ENCODE data around the gene MARCO.

Gene MARCO

GRCh38 chr2:119011910-119012209, 69.9 kb downstream of the MARCO start:
- Histone ChIP-seq H3K4me3 (ENCODE audit: insufficient read length, low read depth) (no peak overlapping the region), H3K27me3 (ENCODE audit: insufficient read depth, insufficient read length) (peaks cover 30% of the 10 kb centered on the region), H3K4me1 (ENCODE audit: insufficient read depth, insufficient read length) (no peaks in the 10 kb centered on the region), H3K9ac (ENCODE audit: insufficient read length, low read depth) (no peak overlapping the region), H3K9me3 (ENCODE audit: insufficient read depth, low read length) (peaks cover 11% of the 10 kb centered on the region; the same call in 1 of the 2 replicates), H3K36me3 (ENCODE audit: insufficient read depth, insufficient read length, low read length) (no peaks in the 10 kb centered on the region)
- no peak for DNase-seq (ENCODE audit: low read depth, low spot score)
- no peak for TF ChIP-seq ZNF274 (IDR thresholded peaks at IDR 0.05; ENCODE audit: low read depth, low read length)

- peaks cover 8% of the 10 kb centered on the region; the same call in 1 of the 2 replicates for H3K9me3 ChIP-seq (ENCODE audit: insufficient read depth, low read length)
- no peaks in the 10 kb centered on the region for H3K36me3 ChIP-seq (ENCODE audit: insufficient read depth, insufficient read length, low read length)
- TF ChIP-seq YY1 (IDR thresholded peaks at IDR 0.05; ENCODE audit: insufficient read depth, insufficient read length) (no peak), ZNF274 (IDR thresholded peaks at IDR 0.05; ENCODE audit: low read depth, low read length) (no peak), SUZ12 (IDR thresholded peaks at IDR 0.05; ENCODE audit: extremely low read depth, insufficient read depth, insufficient read length) (no peak)
- H3K4me1 ChIP-seq (ENCODE audit: insufficient read depth, insufficient read length): no peaks in the 10 kb centered on the region
- H3K4me3 ChIP-seq (ENCODE audit: insufficient read length, low read depth): no peak overlapping the region
- peaks cover 30% of the 10 kb centered on the region for H3K27me3 ChIP-seq (ENCODE audit: insufficient read depth, insufficient read length)
- H3K9ac ChIP-seq (ENCODE audit: insufficient read length, low read depth): no peak overlapping the region
- DNase-seq (ENCODE audit: low read depth, low spot score): no peak
Measured at GRCh38 chr2:119012345-119013301, 70.6 kb downstream of the MARCO start.

GRCh38 chr2:119013671-119014070, 71.7 kb downstream of the MARCO start:
- H3K27me3 ChIP-seq (ENCODE audit: insufficient read depth, insufficient read length): peaks cover 30% of the 10 kb centered on the region
- no peaks in the 10 kb centered on the region for H3K4me1 ChIP-seq (ENCODE audit: insufficient read depth, insufficient read length)
- TF ChIP-seq SUZ12 (IDR thresholded peaks at IDR 0.05; ENCODE audit: extremely low read depth, insufficient read depth, insufficient read length) (no peak), YY1 (IDR thresholded peaks at IDR 0.05; ENCODE audit: insufficient read depth, insufficient read length) (no peak), ZNF274 (IDR thresholded peaks at IDR 0.05; ENCODE audit: low read depth, low read length) (no peak)

DNA sequence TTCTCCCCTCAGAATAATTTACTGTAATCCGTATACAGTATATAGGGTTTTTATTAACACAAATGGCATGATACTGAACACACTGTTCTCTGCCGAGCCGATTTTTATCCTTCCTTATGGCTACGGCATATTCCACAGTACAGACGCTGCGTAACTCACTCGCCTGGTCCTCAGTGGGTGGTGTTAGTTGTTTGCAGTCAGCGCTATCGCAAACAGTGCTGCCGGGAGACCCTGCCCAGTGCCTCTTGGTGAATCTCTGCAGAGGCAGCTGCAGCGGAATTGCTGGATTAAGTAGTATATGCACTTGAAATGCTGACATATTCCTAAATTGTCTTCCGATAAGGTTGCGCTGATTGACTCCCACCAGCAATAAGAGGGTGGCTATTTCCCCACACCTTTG, 73.9 kb downstream of the MARCO start:
- DNase-seq (ENCODE audit: low read depth, low spot score): no peak
- H3K27me3 ChIP-seq (ENCODE audit: insufficient read depth, insufficient read length): peaks cover 17% of the 10 kb centered on the region
- H3K9me3 ChIP-seq (ENCODE audit: insufficient read depth, low read length): no peaks in the 10 kb centered on the region
- H3K4me1 ChIP-seq (ENCODE audit: insufficient read depth, insufficient read length): no peaks in the 10 kb centered on the region
- TF ChIP-seq ZNF274 (IDR thresholded peaks at IDR 0.05; ENCODE audit: low read depth, low read length): no peak
- no peak for TF ChIP-seq YY1 (IDR thresholded peaks at IDR 0.05; ENCODE audit: insufficient read depth, insufficient read length)
- TF ChIP-seq SUZ12 (IDR thresholded peaks at IDR 0.05; ENCODE audit: extremely low read depth, insufficient read depth, insufficient read length): no peak
- no peaks in the 10 kb centered on the region for H3K36me3 ChIP-seq (ENCODE audit: insufficient read depth, insufficient read length, low read length)
- no peak overlapping the region for H3K4me3 ChIP-seq (ENCODE audit: insufficient read length, low read depth)
- H3K9ac ChIP-seq (ENCODE audit: insufficient read length, low read depth): no peak overlapping the region

More at GRCh38 chr2:119013671-119014070, 71.7 kb downstream of the MARCO start:
- DNase-seq (ENCODE audit: low read depth, low spot score): no peak
- Histone ChIP-seq H3K36me3 (ENCODE audit: insufficient read depth, insufficient read length, low read length) (no peaks in the 10 kb centered on the region), H3K9ac (ENCODE audit: insufficient read length, low read depth) (no peak overlapping the region), H3K9me3 (ENCODE audit: insufficient read depth, low read length) (no peaks in the 10 kb centered on the region), H3K4me3 (ENCODE audit: insufficient read length, low read depth) (no peak overlapping the region)

GRCh38 chr2:119019521-119019920, 77.5 kb downstream of the MARCO start:
- H3K4me3 ChIP-seq (ENCODE audit: insufficient read length, low read depth): no peak overlapping the region
- no peaks in the 10 kb centered on the region for H3K4me1 ChIP-seq (ENCODE audit: insufficient read depth, insufficient read length)
- no peak for DNase-seq (ENCODE audit: low read depth, low spot score)
- no peak overlapping the region for H3K9ac ChIP-seq (ENCODE audit: insufficient read length, low read depth)
- no peaks in the 10 kb centered on the region for H3K36me3 ChIP-seq (ENCODE audit: insufficient read depth, insufficient read length, low read length)
- H3K27me3 ChIP-seq (ENCODE audit: insufficient read depth, insufficient read length): no peaks in the 10 kb centered on the region
- no peaks in the 10 kb centered on the region for H3K9me3 ChIP-seq (ENCODE audit: insufficient read depth, low read length)
- no peak for TF ChIP-seq ZNF274 (IDR thresholded peaks at IDR 0.05; ENCODE audit: low read depth, low read length)
- TF ChIP-seq SUZ12 (IDR thresholded peaks at IDR 0.05; ENCODE audit: extremely low read depth, insufficient read depth, insufficient read length): no peak

DNA sequence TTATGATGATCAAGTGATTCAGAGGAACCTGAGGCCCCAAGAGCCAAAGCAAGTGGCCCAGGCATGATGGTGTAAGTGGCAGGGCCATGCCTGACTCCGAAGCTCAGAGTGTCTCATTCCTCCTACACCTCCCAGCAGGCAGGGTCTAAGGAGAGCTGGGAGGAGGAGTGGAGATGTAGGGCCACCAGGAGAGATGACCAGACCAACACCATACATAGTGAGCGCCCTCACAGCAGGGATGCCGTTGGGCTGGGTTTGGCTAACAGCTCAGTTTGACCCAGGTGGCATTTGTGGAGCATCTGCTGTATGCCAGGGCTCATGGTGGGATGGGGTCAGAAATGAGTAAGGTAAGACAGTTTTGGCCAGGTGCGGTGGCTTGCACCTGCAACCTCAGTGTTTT, 80.7 kb downstream of the MARCO start:
- Histone ChIP-seq H3K9ac (ENCODE audit: insufficient read length, low read depth) (no peak overlapping the region), H3K27me3 (ENCODE audit: insufficient read depth, insufficient read length) (no peaks in the 10 kb centered on the region), H3K9me3 (ENCODE audit: insufficient read depth, low read length) (0 out of 2 replicates have a peak, but pooled peaks cover under 1% of the 10 kb centered on the region), H3K4me3 (ENCODE audit: insufficient read length, low read depth) (no peak overlapping the region), H3K4me1 (ENCODE audit: insufficient read depth, insufficient read length) (no peaks in the 10 kb centered on the region), H3K36me3 (ENCODE audit: insufficient read depth, insufficient read length, low read length) (no peaks in the 10 kb centered on the region)
- DNase-seq (ENCODE audit: low read depth, low spot score): no peak
- no peak for TF ChIP-seq SUZ12 (IDR thresholded peaks at IDR 0.05; ENCODE audit: extremely low read depth, insufficient read depth, insufficient read length)
- TF ChIP-seq ZNF274 (IDR thresholded peaks at IDR 0.05; ENCODE audit: low read depth, low read length): no peak

- no peaks in the 10 kb centered on the region for H3K27me3 ChIP-seq (ENCODE audit: insufficient read depth, insufficient read length)
Measured at GRCh38 chr2:119023534-119023933, 81.5 kb downstream of the MARCO start.

More at GRCh38 chr2:119023534-119023933, 81.5 kb downstream of the MARCO start:
- no peak overlapping the region for H3K4me3 ChIP-seq (ENCODE audit: insufficient read length, low read depth)
- H3K9ac ChIP-seq (ENCODE audit: insufficient read length, low read depth): no peak overlapping the region
- no peak for DNase-seq (ENCODE audit: low read depth, low spot score)
- no peak for TF ChIP-seq SUZ12 (IDR thresholded peaks at IDR 0.05; ENCODE audit: extremely low read depth, insufficient read depth, insufficient read length)
- TF ChIP-seq YY1 (IDR thresholded peaks at IDR 0.05; ENCODE audit: insufficient read depth, insufficient read length): no peak
- TF ChIP-seq ZNF274 (IDR thresholded peaks at IDR 0.05; ENCODE audit: low read depth, low read length): no peak
- H3K4me1 ChIP-seq (ENCODE audit: insufficient read depth, insufficient read length): no peaks in the 10 kb centered on the region
- H3K9me3 ChIP-seq (ENCODE audit: insufficient read depth, low read length): peaks cover 9% of the 10 kb centered on the region; the same call in 1 of the 2 replicates
- no peaks in the 10 kb centered on the region for H3K36me3 ChIP-seq (ENCODE audit: insufficient read depth, insufficient read length, low read length)

All from NT2/D1 (cell line).